ENCODE data around the gene KLF7.

- TF ChIP-seq, protein P1, sequence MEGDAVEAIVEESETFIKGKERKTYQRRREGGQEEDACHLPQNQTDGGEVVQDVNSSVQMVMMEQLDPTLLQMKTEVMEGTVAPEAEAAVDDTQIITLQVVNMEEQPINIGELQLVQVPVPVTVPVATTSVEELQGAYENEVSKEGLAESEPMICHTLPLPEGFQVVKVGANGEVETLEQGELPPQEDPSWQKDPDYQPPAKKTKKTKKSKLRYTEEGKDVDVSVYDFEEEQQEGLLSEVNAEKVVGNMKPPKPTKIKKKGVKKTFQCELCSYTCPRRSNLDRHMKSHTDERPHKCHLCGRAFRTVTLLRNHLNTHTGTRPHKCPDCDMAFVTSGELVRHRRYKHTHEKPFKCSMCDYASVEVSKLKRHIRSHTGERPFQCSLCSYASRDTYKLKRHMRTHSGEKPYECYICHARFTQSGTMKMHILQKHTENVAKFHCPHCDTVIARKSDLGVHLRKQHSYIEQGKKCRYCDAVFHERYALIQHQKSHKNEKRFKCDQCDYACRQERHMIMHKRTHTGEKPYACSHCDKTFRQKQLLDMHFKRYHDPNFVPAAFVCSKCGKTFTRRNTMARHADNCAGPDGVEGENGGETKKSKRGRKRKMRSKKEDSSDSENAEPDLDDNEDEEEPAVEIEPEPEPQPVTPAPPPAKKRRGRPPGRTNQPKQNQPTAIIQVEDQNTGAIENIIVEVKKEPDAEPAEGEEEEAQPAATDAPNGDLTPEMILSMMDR (IDR thresholded peaks at IDR 0.05) = no peak
- TF ChIP-seq SREBF2 (IDR thresholded peaks at IDR 0.05) = no peak
- TF ChIP-seq HOXA7 (CRISPR knock-in tag; IDR thresholded peaks at IDR 0.05) = no peak
- TF ChIP-seq FOSB (CRISPR knock-in tag; IDR thresholded peaks at IDR 0.05) = no peak
- TF ChIP-seq EP300 (IDR thresholded peaks at IDR 0.05) = no peak
- no peak for TF ChIP-seq JUNB (IDR thresholded peaks at IDR 0.05)
- TF ChIP-seq USF2 (IDR thresholded peaks at IDR 0.05) = no peak
- TF ChIP-seq GATA3 (IDR thresholded peaks at IDR 0.05; ENCODE audit: borderline replicate concordance) = no peak
Observed at GRCh38 chr2:207140265-207140664, 25.5 kb downstream of the KLF7 start.

Measured in A549 (cell line).